ENCODE results near the gene ARHGAP25.

DNA sequence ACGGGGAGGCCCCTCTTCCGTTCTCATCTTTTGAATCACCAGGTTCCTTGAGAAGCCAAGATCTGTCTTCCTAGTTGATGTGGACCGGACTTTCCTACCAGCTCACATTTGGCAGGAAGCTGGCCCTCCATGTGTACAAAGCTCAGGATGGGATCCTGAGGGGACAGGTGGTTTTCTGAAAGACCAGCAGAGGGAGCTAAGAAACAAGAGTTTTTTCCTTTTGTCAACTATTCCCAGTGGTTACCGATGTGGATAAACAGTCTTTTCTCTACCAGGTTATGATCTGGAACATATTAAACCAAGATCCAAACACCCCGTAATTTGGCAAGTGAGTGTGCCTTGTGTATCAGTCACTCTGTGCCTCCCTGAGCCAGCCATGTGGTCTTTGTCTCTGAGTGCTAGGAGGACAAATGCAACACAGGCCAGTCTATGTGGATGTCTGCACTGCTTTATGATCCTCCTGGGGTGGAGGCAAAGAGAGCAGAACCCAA lies 25.1 kb upstream of the ARHGAP25 start:
- TF ChIP-seq EP300 (IDR thresholded peaks at IDR 0.05; ENCODE audit: low read depth) (no peak), POLR2AphosphoS5 (IDR thresholded peaks at IDR 0.05) (no peak), POLR2A (IDR thresholded peaks at IDR 0.05) (no peak)
- TF ChIP-seq, protein P1, sequence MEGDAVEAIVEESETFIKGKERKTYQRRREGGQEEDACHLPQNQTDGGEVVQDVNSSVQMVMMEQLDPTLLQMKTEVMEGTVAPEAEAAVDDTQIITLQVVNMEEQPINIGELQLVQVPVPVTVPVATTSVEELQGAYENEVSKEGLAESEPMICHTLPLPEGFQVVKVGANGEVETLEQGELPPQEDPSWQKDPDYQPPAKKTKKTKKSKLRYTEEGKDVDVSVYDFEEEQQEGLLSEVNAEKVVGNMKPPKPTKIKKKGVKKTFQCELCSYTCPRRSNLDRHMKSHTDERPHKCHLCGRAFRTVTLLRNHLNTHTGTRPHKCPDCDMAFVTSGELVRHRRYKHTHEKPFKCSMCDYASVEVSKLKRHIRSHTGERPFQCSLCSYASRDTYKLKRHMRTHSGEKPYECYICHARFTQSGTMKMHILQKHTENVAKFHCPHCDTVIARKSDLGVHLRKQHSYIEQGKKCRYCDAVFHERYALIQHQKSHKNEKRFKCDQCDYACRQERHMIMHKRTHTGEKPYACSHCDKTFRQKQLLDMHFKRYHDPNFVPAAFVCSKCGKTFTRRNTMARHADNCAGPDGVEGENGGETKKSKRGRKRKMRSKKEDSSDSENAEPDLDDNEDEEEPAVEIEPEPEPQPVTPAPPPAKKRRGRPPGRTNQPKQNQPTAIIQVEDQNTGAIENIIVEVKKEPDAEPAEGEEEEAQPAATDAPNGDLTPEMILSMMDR (IDR thresholded peaks at IDR 0.05) = peak; percentile 60 to 68 (median 63)
